Stimulated activated naive B cell treated with anti-CD40 and anti-IgM and Interleukin-4, amounts not matched to agents 10 μg/mL and 1 μg/mL and 100 μg/mL, for 72 hours (primary cell): Measurements from ENCODE around the gene EFCAB5.
"Not testable (repeated sequence)": the region's sequence is repeated elsewhere in the genome, so short reads cannot be mapped to it uniquely, and the experiment has no call there.

ENCODE experiments used
- ATAC-seq, 2 donors: fragments of 150-1000 bp; cut with Tn5 transposase; replicated peaks; 2 replicates each; pipeline ENCODE4 v1.10.0; 2021; ENCODE audit warnings: moderate library complexity in 1 of 2
- DNase-seq: peaks from one replicate; pipeline ENCODE4 v3.0.0; 2021
- H3K27ac Mint-ChIP-seq: one replicate; pipeline ENCODE4 v1.8.0; 2022; ENCODE audit warnings: mild to moderate bottlenecking, mixed read lengths
- H3K27me3 Mint-ChIP-seq, 2 donors: one replicate each; pipeline ENCODE4 v1.8.0; 2022; ENCODE audit warnings: mixed read lengths in 2 of 2
- H3K36me3 Mint-ChIP-seq, 2 donors: one replicate each; pipeline ENCODE4 v1.8.0; 2022; ENCODE audit warnings: mixed read lengths in 2 of 2, mild to moderate bottlenecking in 1 of 2
- H3K4me1 Mint-ChIP-seq, 2 donors: one replicate each; pipeline ENCODE4 v1.8.0; 2022; ENCODE audit warnings: mixed read lengths in 2 of 2, mild to moderate bottlenecking in 1 of 2
- H3K4me3 Mint-ChIP-seq, 2 donors: one replicate each; pipeline ENCODE4 v1.8.0; 2022; ENCODE audit warnings: mild to moderate bottlenecking in 2 of 2, mixed read lengths in 2 of 2, moderate library complexity in 1 of 2
- H3K9me3 Mint-ChIP-seq, 2 donors: one replicate each; pipeline ENCODE4 v1.8.0; 2022; ENCODE audit warnings: mixed read lengths in 2 of 2, mild to moderate bottlenecking in 1 of 2

Gene EFCAB5

DNA sequence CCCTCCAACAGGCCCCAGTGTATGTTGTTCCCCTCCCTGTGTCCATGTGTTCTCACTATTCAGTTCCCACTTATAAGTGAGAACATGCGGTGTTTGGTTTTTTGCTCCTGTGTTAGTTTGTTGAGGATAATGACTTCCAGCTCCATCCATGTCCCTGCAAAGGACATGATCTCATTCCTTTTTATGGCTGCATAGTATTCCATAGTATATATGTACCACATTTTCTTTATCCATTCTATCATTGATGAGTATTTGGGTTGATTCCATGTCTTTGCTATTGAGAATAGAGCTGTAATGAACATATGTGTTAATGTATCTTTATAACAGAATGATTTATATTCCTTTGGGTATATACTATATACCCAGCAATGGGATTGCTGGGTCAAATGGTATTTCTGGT, 16.1 kb downstream of the EFCAB5 start:
- H3K4me1 Mint-ChIP-seq, H3K27me3 Mint-ChIP-seq, ATAC-seq, H3K4me3 Mint-ChIP-seq, DNase-seq, H3K27ac Mint-ChIP-seq: not testable (repeated sequence)
- Mint-ChIP-seq H3K9me3 (peaks cover 13 to 17% of the 10 kb centered on the region in 2 donors), H3K36me3 (peaks cover 13 to 15% of the 10 kb centered on the region in 2 donors)

DNA sequence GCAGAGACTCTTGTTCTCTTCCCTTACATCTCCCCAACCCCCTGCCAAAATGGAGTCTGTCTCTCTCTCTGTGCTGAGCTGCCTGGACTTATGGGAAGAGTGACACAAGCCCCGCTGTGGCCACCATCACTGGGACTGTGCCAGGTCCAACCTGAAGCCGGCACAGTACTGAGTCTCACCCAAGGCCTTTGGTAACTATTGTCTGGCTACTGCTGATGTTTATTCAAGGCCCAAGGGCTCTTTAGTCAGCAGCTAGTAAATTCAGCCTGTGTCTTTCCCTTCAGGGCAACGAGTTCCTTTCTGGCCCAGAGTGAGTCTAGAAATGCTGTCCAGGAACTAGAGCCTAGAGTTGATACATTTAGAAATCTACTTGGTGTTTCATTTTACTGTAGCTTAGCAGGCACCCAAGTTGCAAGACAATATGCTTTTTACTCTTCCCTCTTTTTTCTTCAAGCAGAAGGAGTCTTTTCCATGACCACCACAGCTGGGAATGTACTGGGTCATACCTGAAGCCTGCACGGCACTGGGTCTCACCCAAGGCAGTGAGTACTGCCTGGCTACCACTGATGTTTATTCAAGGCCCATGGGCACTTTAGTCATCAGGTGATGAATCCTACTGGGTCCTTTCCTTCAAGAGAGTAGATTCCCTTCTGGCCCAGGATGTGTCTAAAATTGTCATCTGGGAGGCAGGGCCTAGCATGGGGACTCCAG, 17.7 kb downstream of the EFCAB5 start:
- H3K9me3 Mint-ChIP-seq = peaks cover 7 to 13% of the 10 kb centered on the region in 2 donors
- H3K27ac Mint-ChIP-seq = no peak overlapping the region
- no peaks in the 10 kb centered on the region for H3K27me3 Mint-ChIP-seq
- ATAC-seq (no peak), DNase-seq (no peak)
- no peak overlapping the region for H3K4me3 Mint-ChIP-seq
- H3K36me3 Mint-ChIP-seq = peaks cover 7 to 11% of the 10 kb centered on the region in 2 donors
- H3K4me1 Mint-ChIP-seq = peaks cover 0 to 2% of the 10 kb centered on the region in 2 donors

DNA sequence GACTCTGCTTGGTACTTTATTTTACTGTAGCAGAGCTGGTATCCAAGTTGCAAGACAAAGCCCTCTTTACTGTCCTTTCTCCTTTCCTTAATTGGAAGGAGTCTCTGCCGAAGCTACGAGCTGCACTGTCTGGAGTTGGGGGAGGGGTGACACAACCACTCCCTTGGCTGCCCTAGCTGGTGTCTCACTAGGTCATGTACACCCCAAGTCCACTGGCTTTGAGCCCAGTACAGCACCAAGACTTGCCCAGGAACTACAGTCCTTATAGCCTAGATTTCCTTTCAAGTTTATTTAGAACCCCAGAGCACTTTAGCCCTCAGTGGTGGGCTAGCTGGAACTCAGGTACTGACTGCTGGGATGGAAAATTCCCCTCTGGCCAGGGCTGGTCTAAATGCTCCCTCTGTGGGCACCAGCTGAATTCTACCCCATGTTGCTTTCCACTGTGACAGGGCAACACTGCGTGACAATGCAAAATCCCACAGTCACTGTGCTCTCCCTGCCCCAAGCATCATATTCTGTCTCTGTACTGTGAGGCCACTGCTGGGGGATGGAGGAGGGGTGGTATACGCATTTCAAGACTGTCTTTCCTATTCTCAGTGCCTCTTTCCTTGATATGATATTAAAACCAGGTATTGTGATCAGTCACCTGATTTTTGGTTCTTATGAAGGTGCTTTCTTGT, 18.4 kb downstream of the EFCAB5 start:
- H3K4me3 Mint-ChIP-seq = no peak overlapping the region
- H3K4me1 Mint-ChIP-seq = peaks cover 0 to 2% of the 10 kb centered on the region in 2 donors
- H3K27me3 Mint-ChIP-seq = no peaks in the 10 kb centered on the region
- no peak for ATAC-seq
- peaks cover 7 to 10% of the 10 kb centered on the region in 2 donors for H3K9me3 Mint-ChIP-seq
- no peak for DNase-seq
- no peak overlapping the region for H3K27ac Mint-ChIP-seq
- peaks cover 4 to 9% of the 10 kb centered on the region in 2 donors for H3K36me3 Mint-ChIP-seq

DNA sequence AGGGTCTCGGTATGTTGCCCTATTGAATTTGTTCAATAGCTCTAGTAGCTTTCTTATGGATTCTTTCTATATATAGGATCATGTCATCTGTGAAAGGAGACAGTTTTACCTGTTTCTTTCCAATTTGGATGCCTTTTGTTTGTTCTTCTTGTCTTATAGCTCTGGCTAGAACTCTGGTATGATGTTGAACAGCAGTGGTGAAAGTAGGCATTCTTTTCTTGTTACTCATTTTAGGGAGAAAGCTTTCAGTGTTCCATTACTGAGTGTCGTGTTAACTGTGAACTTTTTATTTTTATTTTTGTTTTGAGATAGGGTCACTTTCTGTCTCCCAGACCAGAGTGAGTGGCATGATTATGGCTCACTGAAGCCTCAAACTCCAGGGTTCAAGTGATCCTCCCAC, 21.2 kb downstream of the EFCAB5 start:
- H3K27me3 Mint-ChIP-seq = no peaks in the 10 kb centered on the region
- H3K27ac Mint-ChIP-seq = no peak overlapping the region
- no peak for ATAC-seq
- H3K4me3 Mint-ChIP-seq = no peak overlapping the region
- peaks cover 4 to 5% of the 10 kb centered on the region in 2 donors for H3K9me3 Mint-ChIP-seq
- no peak for DNase-seq
- peaks cover 0 to 2% of the 10 kb centered on the region in 2 donors for H3K4me1 Mint-ChIP-seq
- H3K36me3 Mint-ChIP-seq = peaks cover 0 to 3% of the 10 kb centered on the region in 2 donors

DNA sequence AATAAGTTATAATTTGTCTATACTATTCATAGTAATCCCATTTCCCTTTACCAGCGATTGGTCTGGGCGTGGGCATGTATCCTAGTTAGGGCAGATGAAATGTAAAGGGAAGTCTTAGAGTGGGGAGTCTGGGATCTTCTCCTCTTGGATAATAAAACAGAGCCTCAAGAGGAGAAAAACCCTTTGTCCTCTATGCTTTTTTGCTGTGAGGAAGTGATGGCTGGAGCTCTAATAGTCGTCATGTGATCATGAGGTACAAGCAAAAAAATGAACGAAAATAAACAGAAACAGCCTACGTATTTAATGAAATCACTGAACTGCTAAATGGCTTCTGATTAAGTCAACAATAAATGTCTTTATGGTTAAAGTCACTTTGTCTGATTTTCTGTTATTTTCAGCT, 26.8 kb downstream of the EFCAB5 start:
- ATAC-seq (no peak), DNase-seq (no peak)
- Mint-ChIP-seq H3K36me3 (peaks cover 0 to 1% of the 10 kb centered on the region in 2 donors), H3K4me3 (no peak overlapping the region), H3K27ac (no peak overlapping the region), H3K27me3 (no peaks in the 10 kb centered on the region), H3K4me1 (peaks cover 2 to 7% of the 10 kb centered on the region in 2 donors), H3K9me3 (peaks cover 3 to 4% of the 10 kb centered on the region in 2 donors)

DNA sequence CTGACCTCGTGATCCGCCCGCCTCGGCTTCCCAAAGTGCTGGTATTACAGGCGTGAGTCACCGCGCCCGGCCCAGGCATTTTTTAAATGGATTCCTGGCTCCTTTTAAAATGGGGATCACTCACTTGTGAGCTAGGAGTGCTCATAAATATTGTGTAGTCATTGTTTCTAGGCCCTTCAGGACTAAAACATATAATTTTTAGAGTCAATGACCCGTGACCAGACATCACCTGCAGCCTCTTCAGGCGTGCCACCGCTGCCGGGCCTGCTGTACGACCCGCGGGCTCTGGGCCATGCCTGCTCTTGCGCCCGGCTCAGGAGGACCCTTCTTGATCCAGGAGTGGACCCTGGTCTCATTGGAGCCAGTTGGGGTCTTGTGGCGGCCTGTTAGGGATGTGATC, 30.8 kb downstream of the EFCAB5 start:
- Mint-ChIP-seq H3K27ac (no peak overlapping the region), H3K4me3 (no peak overlapping the region), H3K36me3 (no peaks in the 10 kb centered on the region)

DNA sequence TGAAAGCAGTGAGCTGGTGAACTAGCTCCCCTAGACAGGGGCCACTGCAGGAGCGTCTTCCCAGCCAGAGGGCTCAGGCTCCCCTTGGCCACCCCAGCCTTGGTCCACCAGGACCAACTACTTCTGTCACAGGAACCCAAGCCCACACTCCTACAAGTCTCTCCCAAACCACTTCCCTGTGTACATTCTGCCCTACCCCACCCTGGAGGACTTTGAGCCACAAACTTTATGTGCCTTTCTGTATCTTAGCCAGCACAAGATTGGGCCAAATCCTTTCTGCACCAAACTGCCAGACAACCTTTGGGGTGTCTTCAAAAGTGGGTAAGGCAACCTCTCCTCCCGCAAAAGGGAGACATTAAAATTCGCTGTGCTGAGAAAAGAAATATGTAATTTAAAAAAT, 31.6 kb downstream of the EFCAB5 start:
- Mint-ChIP-seq H3K27me3 (no peaks in the 10 kb centered on the region), H3K4me1 (peaks cover 2 to 7% of the 10 kb centered on the region in 2 donors), H3K4me3 (no peak overlapping the region), H3K9me3 (no peaks in the 10 kb centered on the region), H3K36me3 (no peaks in the 10 kb centered on the region), H3K27ac (no peak overlapping the region)
- ATAC-seq (no peak), DNase-seq (no peak)

More for the DNA sequence above, 30.8 kb downstream of the EFCAB5 start:
- Mint-ChIP-seq H3K27me3 (no peaks in the 10 kb centered on the region), H3K4me1 (peaks cover 2 to 7% of the 10 kb centered on the region in 2 donors), H3K9me3 (no peaks in the 10 kb centered on the region)
- DNase-seq (no peak), ATAC-seq (no peak)

DNA sequence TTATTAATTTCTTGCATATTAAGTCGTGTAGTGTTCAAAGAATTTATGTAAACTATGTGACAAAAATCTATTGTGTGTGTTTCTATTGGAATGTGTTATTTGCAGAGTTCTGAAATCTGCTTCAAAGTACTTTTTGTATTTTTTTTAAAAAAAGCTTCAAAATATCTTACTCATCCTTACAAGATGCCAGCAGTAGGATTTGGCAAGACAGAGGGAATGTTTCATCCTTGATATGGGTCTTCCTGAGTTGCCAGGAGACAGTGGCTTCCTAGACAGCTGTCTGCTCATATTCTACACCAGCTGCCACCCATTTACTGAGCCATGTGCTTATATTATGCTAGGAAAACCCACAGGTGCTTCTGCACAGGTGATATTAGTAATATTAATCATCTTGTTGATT, 36.4 kb downstream of the EFCAB5 start:
- Mint-ChIP-seq H3K9me3 (no peaks in the 10 kb centered on the region), H3K27ac (no peak overlapping the region), H3K27me3 (no peaks in the 10 kb centered on the region), H3K4me3 (no peak overlapping the region), H3K4me1 (no peaks in the 10 kb centered on the region), H3K36me3 (no peaks in the 10 kb centered on the region)
- ATAC-seq (no peak), DNase-seq (no peak)

DNA sequence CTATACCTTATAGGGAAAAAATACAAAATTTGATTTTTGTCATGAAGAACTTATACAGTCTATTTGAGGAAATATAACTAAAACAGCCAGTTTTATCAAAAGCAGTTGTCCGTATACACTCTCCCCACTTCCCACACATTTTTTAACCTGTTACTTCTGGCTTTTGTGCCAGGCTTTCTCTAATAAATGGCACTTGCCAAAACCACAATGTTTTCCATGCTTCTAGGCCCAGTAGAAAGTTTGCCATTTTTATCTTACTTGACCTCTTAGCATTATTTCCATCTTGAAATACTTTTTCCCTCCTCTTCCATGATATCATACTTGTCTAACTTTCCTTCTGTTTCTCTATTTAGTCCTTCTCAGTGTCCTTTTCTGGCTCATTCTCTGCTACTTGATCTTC, 38.8 kb downstream of the EFCAB5 start:
- no peak for ATAC-seq
- no peaks in the 10 kb centered on the region for H3K36me3 Mint-ChIP-seq
- H3K4me1 Mint-ChIP-seq = no peaks in the 10 kb centered on the region
- H3K4me3 Mint-ChIP-seq = no peak overlapping the region
- H3K27ac Mint-ChIP-seq = no peak overlapping the region
- no peaks in the 10 kb centered on the region for H3K9me3 Mint-ChIP-seq
- no peak for DNase-seq
- no peaks in the 10 kb centered on the region for H3K27me3 Mint-ChIP-seq

DNA sequence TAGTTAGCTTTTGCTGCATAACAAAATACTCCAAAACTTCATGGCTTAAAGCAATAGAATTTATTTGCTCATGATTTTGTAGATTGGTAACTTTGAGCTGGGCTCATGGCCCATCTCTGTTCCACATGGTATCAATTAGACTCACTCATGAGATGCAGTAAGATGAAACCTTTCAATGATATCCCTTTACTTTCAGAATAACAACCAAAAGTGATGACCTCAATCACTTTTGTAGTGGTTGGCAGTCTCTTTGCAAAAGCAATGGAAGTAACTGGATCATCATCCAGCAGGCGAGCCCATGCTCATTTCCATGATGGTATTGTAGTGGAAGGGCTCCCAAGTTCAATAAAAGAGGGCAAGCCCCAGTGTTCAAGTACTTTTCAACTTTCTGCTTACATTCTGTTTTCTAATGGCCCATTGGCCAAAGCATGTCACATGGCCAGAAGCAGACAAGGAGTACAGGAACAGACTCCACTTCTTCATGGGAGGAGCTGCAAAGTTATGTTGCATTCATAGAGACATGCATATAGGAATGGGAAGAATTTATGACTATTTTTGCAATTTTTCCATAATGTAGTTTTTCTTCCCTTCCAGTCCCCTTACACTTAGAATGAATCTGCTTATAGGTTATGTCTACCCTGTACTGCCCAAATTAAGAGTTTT, 41.7 kb downstream of the EFCAB5 start:
- Mint-ChIP-seq H3K27ac (no peak overlapping the region), H3K27me3 (no peaks in the 10 kb centered on the region), H3K9me3 (no peaks in the 10 kb centered on the region), H3K4me1 (no peaks in the 10 kb centered on the region), H3K4me3 (no peak overlapping the region), H3K36me3 (no peaks in the 10 kb centered on the region)
- ATAC-seq = no peak
- no peak for DNase-seq

DNA sequence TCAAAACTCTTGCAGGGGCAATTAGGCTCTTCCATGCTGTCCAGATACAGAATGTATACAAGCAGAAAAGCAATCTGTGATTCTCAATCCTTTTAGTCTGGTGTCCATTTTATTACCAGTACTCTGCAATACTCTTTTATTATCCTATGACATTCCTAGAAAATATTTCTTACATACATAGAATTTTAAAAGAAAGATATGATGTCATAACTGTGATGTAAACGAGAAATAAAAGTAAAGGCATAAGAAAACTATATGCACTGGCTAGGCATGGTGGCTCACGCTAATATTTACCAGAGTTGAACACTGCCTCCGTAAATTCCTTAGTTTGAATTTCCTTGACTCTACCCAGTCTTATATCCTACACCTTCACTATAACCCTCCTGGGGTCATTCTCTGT, 55.0 kb downstream of the EFCAB5 start:
- DNase-seq (no peak), ATAC-seq (no peak)
- no peak overlapping the region for H3K27ac Mint-ChIP-seq
- no peaks in the 10 kb centered on the region for H3K27me3 Mint-ChIP-seq
- peaks cover 0 to 11% of the 10 kb centered on the region in 2 donors for H3K4me1 Mint-ChIP-seq
- H3K9me3 Mint-ChIP-seq = peaks cover 0 to 4% of the 10 kb centered on the region in 2 donors
- H3K4me3 Mint-ChIP-seq = no peak overlapping the region
- H3K36me3 Mint-ChIP-seq = peaks cover 0 to 4% of the 10 kb centered on the region in 2 donors

DNA sequence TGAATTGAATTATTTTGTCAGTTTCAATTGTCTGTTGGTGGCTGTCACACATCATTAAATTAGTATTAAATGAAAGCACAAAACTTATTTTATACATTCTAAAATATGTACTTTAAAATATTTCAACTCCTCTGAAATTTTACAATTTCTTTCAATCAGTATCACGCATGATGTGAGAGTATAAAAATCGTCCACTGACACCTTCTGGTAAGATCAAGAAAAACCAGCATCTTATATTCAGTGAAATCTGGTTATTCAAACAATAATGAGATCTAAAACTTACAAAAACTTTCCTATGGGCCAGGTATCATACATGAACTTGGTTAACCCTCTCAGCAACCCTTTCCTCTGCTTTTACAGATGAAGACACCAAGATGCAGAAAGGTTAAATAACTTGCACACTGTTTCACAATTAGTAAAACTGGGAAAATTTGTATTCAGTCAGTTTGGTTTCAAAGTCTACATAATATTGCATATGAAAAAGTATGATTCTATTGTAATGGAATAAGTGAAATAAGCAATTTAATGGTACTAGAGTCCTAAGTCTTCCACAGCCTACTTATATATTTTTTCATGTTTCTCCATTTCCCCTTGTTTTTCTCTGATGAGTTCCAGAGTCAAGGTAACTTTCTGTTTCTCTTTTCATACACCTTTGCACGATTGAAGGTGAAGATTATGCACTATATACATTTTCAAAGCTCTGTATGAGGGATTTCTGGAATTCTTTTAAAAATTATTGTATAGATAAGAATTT, 58.7 kb downstream of the EFCAB5 start:
- no peaks in the 10 kb centered on the region for H3K27me3 Mint-ChIP-seq
- no peaks in the 10 kb centered on the region for H3K36me3 Mint-ChIP-seq
- H3K9me3 Mint-ChIP-seq = no peaks in the 10 kb centered on the region
- H3K27ac Mint-ChIP-seq = no peak overlapping the region
- no peak overlapping the region for H3K4me3 Mint-ChIP-seq
- no peak for DNase-seq
- peaks cover 0 to 11% of the 10 kb centered on the region in 2 donors for H3K4me1 Mint-ChIP-seq
- ATAC-seq = no peak

DNA sequence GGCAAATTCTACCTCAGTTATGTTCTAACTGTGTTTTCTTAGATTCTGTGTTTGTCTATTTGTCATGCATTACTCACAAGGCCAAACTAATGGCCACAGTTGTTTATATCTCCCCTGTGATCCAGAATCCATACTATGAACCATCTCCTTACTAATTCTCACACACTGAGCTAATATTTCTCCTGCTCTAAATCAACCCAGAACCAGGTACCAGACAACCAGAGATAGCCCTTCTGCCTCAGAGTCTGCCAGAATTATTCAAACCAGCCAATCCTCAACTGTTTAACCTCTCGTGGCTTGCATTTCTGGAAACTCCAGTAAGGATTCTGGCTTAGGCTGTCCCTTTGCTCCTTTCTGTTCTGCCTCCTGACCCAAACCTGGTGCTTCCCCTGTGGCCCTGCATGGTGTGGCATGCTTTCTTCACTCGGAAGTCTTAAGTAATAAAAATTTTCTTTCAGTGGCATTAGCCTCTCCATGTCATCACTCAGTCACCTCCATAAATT, 59.4 kb downstream of the EFCAB5 start:
- H3K27ac Mint-ChIP-seq = no peak overlapping the region
- ATAC-seq = no peak
- no peaks in the 10 kb centered on the region for H3K9me3 Mint-ChIP-seq
- H3K4me3 Mint-ChIP-seq = no peak overlapping the region
- H3K4me1 Mint-ChIP-seq = peaks cover 0 to 11% of the 10 kb centered on the region in 2 donors
- no peaks in the 10 kb centered on the region for H3K27me3 Mint-ChIP-seq
- DNase-seq = no peak
- H3K36me3 Mint-ChIP-seq = no peaks in the 10 kb centered on the region

DNA sequence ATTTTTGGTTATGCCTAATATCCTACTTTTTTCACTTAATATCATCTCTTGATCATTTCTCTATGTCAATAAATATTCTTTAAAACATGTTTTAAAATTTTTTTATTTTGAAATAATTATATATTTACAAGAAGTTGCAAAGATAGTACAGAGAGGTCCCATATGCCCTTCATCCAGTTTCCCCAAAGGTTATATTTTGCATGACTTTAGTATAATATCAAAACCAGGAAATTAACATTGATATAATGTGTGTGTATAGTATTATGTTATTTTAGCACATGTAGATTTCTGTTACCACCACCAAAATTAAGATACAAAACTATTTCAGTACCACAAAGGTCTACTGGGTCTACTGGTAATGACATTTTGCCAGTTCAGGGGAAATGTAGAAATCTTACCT, 60.7 kb downstream of the EFCAB5 start:
- ATAC-seq = no peak
- DNase-seq = no peak
- Mint-ChIP-seq H3K36me3 (no peaks in the 10 kb centered on the region), H3K4me3 (no peak overlapping the region), H3K27me3 (no peaks in the 10 kb centered on the region), H3K9me3 (no peaks in the 10 kb centered on the region), H3K4me1 (peaks cover 0 to 11% of the 10 kb centered on the region in 2 donors), H3K27ac (no peak overlapping the region)
